Left ventricle myocardium inferior (tissue), 1 donor: ENCODE results near the gene ANKAR. TPM values are rescaled to one million over a fixed set of nuclear protein-coding genes. Genes with fewer than 3 reads are reported as not detected.

ENCODE experiments used
- DNase-seq: peaks from one replicate; pipeline ENCODE4 v3.0.0-alpha.2; 2020
- H3K27ac ChIP-seq: fragments of 200-600 bp; replicated peaks from 2 replicates; pipeline ENCODE4 v1.8.0; 2021
- H3K27me3 ChIP-seq: fragments of 200-600 bp; 2 replicates; pipeline ENCODE4 v1.8.0; 2021; ENCODE audit warnings: low read depth
- H3K36me3 ChIP-seq: fragments of 200-600 bp; 2 replicates; pipeline ENCODE4 v1.8.0; 2021
- H3K4me1 ChIP-seq: fragments of 200-600 bp; 2 replicates; pipeline ENCODE4 v1.8.0; 2021
- H3K4me3 ChIP-seq: fragments of 200-600 bp; 2 replicates; pipeline ENCODE4 v1.8.0; 2021; ENCODE audit warnings: mild to moderate bottlenecking, moderate library complexity
- H3K9me3 ChIP-seq: fragments of 200-600 bp; replicated peaks from 2 replicates; pipeline ENCODE4 v1.8.0; 2021
- intact Hi-C: fragments of 100-400 bp; cut with micrococcal nuclease; formaldehyde crosslinking; loops from one replicate; pipeline ENCODE4 v1.11.0; 2022
- total RNA-seq: library from RNA; stranded (reverse); fragmentation: NEBNext Ultra II Directional; extraction: Animal tissue kit (Norgen Biotek cat#: 25700); gene quantifications from one replicate; pipeline ENCODE4 v1.2.1, GENCODE V29; 2021
- TF ChIP-seq, protein P1 (sequence below): fragments of 200-600 bp; IDR thresholded peaks from 2 replicates; pipeline ENCODE4 v1.8.0; 2021; ENCODE audit warnings: antibody characterized with exemption, mild to moderate bottlenecking, borderline replicate concordance
- donor health status: DM: no; HTN: yes; CAD: no; lungs with severe emphysema.

Gene ANKAR
- total RNA-seq, 1 donor from 2014 or later: 9.9 TPM

GRCh38 chr2:189639007-189639609 lies 35.4 kb upstream of the ANKAR start:
- no peaks in the 10 kb centered on the region for H3K9me3 ChIP-seq
- no peaks in the 10 kb centered on the region for H3K36me3 ChIP-seq
- H3K27me3 ChIP-seq: no peaks in the 10 kb centered on the region
- no peak overlapping the region for H3K4me3 ChIP-seq
- no peak overlapping the region for H3K27ac ChIP-seq
- intact Hi-C loops: no loop called here
- no peaks in the 10 kb centered on the region for H3K4me1 ChIP-seq
- TF ChIP-seq, protein P1, sequence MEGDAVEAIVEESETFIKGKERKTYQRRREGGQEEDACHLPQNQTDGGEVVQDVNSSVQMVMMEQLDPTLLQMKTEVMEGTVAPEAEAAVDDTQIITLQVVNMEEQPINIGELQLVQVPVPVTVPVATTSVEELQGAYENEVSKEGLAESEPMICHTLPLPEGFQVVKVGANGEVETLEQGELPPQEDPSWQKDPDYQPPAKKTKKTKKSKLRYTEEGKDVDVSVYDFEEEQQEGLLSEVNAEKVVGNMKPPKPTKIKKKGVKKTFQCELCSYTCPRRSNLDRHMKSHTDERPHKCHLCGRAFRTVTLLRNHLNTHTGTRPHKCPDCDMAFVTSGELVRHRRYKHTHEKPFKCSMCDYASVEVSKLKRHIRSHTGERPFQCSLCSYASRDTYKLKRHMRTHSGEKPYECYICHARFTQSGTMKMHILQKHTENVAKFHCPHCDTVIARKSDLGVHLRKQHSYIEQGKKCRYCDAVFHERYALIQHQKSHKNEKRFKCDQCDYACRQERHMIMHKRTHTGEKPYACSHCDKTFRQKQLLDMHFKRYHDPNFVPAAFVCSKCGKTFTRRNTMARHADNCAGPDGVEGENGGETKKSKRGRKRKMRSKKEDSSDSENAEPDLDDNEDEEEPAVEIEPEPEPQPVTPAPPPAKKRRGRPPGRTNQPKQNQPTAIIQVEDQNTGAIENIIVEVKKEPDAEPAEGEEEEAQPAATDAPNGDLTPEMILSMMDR: no peak
- no peak for DNase-seq

DNA sequence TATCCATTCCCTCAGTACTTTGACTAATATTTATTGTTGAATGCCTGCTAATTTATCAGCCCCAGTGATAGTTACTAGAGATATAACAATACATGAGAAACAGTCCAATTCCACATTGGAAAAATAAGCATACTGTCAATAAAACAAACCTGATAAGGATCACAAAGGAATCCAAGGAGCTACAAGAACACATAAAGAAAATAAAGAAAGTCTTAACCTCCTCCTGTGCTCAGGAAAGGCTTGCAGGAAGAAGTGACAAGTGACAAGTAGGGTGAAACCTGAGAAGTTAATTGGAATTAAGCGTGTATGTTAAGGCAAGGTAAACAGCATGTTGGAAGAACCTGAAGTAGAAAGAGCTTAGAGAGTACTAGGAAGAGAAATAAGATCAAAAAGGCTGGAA lies 33.5 kb upstream of the ANKAR start:
- intact Hi-C loops: no loop called here
- Histone ChIP-seq H3K36me3 (no peaks in the 10 kb centered on the region), H3K4me3 (no peak overlapping the region), H3K4me1 (no peaks in the 10 kb centered on the region), H3K9me3 (no peaks in the 10 kb centered on the region), H3K27me3 (no peaks in the 10 kb centered on the region), H3K27ac (no peak overlapping the region)
- TF ChIP-seq, protein P1: no peak
- no peak for DNase-seq

DNA sequence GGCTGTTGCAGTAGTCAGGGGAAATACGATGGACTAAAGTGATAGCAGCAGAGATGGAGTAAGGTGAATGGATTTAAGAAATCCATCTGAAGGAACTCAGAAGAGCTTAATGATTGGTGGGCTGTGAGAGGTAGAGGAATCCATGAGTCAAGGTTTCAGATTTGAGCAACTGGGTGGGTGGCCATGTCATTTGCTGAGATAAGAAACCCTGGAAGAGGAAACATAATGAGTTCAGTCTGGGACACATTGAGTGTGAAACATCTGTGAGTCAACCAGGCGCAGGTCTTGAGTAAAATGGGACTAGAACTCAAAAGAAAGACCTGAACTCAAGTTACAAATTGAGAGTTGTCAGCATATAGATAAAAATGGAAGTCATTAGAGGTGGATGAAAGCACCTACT lies 32.9 kb upstream of the ANKAR start:
- Histone ChIP-seq H3K9me3 (no peaks in the 10 kb centered on the region), H3K27ac (no peak overlapping the region), H3K36me3 (no peaks in the 10 kb centered on the region), H3K4me3 (no peak overlapping the region), H3K4me1 (no peaks in the 10 kb centered on the region), H3K27me3 (no peaks in the 10 kb centered on the region)
- TF ChIP-seq, protein P1: no peak
- no peak for DNase-seq
- intact Hi-C loops: no loop called here

GRCh38 chr2:189646521-189646920 lies 27.9 kb upstream of the ANKAR start:
- Histone ChIP-seq H3K27me3 (no peaks in the 10 kb centered on the region), H3K27ac (no peak overlapping the region), H3K4me1 (no peaks in the 10 kb centered on the region), H3K36me3 (no peaks in the 10 kb centered on the region), H3K9me3 (no peaks in the 10 kb centered on the region), H3K4me3 (no peak overlapping the region)
- no peak for DNase-seq
- intact Hi-C loops: no loop called here
- TF ChIP-seq, protein P1: no peak

DNA sequence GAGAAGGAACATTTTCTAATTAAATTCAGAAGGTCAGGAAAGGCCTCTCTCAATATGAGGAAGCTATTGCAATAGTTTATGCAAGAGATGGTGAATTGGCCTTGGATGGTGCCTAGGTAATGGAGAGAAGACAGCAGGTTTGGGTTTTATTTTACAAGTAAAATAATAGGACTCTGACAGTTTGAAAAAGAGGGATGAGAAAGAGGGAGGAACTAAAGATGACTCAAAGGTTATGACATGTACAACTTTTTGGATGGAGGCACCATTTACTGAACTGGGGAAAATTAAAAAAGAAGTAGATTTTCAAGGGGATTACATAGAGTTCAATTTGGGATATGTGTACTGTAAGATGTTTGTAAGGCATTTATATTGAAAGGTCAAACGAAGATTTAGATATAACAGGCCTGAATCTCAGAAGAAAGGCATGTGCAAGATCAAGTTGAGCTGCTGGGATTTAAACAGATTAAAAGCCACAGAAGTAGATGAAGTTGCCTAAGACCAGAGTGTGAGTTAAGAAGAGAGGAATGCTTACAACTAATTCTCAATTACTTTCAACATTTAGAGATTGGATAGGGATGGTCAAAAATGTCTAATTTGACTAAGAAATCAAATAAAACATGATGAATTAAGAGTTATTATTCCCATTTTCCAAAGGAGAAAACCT lies 25.5 kb upstream of the ANKAR start:
- Histone ChIP-seq H3K9me3 (no peaks in the 10 kb centered on the region), H3K4me3 (no peak overlapping the region), H3K27me3 (no peaks in the 10 kb centered on the region), H3K36me3 (no peaks in the 10 kb centered on the region), H3K27ac (no peak overlapping the region), H3K4me1 (no peaks in the 10 kb centered on the region)
- TF ChIP-seq, protein P1: no peak
- no peak for DNase-seq
- intact Hi-C loops: no loop called here
